ENCODE measurements around the gene THEMIS.
"Not testable (repeated sequence)": the region's sequence is repeated elsewhere in the genome, so short reads cannot be mapped to it uniquely, and the experiment has no call there.

The THEMIS gene

DNA sequence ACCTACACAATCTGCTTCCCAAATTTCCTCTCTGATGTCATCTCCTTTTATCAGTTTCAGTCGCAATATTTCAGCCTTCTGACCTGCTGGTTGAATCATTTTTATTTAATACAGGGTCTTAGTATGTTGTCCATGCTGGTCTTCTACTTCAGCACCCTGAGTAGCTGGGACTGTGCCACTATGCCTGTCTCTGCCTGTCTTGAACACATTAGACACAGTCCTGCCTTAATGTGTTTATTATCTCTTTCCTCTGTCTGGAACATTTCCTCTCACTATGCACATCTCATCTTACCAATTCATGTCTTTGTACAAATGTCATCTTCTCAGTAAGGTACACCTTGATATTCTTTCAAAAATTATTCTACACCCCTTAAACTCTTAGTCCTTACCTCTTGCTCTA, 106.5 kb downstream of the THEMIS start:
- no peak for DNase-seq

DNA sequence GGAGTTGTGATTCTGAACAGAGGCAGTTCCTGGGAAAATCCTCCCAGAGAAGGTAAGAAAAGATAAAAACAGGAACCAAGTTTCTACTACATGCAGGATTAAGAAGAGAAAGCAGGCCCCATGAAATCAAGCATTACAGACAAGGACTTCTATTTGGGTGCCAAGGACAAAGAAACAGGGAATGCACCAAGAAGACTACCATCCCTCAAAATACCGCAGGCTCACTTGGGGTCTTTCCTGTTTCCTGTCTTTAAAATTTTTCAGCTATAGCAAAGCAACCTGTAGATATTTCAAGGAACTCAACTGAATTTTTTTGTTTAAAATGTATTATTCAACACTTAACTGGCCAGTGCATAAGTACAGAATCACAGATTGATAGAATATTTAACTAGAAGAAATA, 107.5 kb downstream of the THEMIS start:
- DNase-seq = no peak

DNA sequence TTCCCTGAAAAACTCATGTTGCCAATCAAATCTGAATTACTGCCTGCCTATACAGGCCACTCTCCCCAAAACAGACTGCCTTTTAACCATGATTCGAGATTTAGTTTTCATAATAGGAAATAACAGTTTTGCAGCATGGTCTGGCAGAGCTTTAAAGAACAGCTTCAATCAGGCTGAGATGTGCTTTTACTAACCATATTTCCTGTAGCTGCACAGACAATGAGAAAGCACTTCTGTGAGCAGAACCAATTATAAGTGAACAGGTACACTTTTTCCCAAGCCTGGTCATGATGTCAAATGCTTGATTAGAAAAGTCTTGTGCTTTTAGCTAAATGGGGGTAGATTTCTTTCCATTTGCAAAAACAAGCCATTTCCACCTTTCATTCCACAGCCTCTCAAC, 108.2 kb downstream of the THEMIS start:
- no peak for DNase-seq

DNA sequence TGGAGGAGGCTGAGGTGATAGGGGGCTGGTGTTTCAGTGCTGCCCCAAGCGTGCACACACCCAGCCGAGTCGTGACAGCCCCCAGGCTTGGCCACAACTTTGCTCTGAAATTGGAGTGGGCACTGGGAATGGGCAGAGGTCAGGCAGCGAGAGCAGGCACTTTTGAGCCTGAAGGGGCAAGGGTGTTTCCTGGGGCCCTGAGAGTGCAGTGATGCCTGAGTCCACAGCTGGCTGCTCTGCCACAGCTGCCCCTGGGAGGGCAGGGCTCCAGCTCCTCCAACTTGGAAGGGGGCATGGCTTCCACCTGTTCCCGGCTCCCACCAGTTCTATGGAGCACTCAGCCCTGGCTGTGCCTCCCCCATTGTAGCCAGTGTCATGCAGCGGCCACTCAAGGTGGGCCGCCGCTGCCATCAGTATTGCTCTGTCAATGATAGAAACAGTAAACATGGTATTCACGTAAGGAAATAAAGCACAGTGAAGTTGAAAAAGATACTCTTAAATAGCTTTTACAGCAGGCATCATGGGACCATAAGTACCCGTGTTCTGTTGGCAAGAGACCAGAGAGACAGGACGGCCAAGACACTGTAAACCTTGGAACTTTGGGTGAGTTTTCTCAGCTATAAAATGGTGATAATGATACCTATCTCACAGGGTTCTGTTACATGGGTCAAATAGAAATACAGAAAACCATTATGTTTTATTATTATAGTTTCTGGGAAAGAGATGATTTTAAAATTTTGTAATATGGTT, 108.9 kb downstream of the THEMIS start:
- no peak for DNase-seq

DNA sequence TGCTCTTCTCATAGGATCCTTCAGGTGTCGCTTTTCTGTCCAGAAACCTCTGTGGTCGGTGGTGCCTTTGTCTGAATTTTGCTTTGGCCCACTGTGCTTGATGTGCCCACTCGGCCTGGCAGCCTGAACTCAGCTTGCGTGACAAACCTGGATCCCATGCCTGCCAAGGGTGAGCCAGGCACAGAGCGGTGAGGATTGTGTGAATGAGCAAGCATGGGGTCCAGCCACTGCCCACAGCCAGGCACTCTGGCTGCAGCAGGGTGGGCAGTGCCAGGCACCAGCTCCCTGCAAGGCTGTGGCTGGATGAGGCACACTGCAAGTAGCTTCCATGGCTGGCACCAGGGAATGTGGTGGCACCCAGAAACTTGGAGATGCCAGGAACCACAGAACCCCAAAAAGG, 110.3 kb downstream of the THEMIS start:
- no peak for DNase-seq

DNA sequence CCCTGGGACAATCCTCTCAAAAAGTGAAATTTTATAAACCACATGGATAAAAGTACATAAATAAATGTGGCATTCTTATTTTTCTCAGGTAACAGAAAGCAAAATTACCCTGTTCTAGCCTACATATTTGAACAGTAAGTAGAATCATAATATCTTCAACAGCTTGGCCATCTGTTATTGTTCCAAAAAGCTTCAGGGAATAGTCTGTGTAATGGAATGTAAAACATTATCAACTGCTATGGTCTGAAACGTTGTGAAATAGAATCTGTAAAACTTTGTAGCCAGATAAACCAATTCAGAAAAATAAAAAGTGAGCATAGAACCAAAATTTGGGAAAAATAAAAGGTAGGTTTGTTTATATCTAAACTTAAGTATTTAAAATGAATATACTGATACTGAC, 114.7 kb downstream of the THEMIS start:
- no peak for DNase-seq

DNA sequence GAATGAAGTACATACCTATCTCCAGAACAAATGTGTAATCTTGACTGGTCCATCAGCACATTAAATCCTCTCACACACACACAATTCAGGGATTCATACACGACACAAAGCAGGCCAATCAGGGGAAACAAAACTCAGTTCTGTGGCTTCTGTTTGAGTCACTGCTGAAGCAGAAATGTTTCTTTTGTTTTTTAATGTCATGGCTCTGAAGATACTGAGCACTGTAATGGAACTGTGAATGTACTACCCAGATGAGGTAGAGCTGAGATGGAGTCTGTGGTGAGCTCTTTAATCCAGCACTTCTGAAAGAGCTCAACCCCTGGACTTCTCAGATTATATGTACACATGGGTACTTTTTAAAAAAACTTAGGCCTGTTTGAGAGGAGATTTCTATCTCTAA, 116.4 kb downstream of the THEMIS start:
- no peak for DNase-seq

DNA sequence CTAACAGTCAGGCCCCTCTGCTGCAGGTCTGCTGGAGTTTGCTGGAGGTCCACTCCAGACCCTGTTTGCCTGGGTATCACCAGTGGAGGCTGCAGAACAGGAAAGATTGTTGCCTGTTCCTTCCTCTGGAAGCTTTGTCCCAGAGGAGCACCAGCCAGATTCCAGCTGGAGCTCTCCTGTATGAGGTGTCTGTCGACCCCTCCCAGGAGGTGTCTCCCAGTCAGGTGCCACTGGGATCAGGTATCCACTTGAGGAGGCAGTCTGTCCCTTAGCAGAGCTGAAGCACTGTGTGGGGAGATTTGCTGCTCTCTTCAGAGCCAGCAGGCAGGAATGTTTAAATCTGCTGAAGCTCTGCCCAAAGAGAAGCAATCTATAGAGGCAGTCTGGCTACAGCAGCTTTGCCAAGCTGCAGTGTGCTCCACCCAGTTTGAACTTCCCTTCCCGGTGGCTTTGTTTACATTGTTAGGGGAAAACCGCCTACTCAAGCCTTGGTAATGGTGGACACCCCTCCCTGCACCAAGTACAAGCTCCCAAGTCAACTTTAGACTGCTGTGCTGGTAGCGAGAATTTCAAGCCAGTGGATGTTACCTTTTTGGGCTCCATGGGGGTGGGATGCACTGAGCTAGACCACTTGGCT, 119.1 kb downstream of the THEMIS start:
- DNase-seq = not testable (repeated sequence)

DNA sequence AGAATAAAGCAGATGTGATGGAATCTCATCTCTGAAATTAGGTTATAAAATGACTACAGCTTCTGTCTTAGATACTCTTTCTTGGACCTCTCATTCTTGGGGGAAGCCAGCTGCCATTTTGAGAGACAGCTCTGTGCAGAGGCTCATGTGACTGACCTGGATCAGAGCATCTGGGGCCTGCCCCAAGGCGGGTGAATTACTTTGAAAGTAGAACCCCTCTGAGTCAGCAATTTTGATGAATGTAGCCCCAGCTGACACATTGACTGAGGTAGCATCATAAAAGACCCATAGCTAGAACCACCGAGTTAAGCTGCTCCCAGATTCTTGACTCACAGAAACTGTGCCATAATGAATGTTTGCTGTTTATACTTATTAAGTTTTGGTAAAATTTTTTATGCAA, 124.5 kb downstream of the THEMIS start:
- no peak for DNase-seq

DNA sequence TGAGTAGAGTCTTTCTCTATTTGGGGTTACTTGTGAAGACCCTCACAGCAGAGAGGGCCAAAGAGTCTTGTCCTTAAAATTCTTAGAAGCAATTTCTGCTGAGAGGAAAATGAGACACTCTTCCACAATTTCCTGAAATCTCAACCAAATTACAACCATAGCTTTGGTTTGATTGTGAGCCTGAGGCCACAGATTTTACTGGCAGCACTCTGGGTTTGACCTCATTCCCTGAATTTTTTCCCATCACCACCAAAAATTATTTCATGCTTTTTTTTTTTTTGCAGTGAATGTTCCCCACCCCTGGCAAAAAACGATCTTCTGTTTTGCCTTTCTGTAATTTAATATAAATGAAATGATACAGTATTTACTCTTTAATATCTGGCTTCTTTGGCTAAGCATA, 125.5 kb downstream of the THEMIS start:
- no peak for DNase-seq

DNA sequence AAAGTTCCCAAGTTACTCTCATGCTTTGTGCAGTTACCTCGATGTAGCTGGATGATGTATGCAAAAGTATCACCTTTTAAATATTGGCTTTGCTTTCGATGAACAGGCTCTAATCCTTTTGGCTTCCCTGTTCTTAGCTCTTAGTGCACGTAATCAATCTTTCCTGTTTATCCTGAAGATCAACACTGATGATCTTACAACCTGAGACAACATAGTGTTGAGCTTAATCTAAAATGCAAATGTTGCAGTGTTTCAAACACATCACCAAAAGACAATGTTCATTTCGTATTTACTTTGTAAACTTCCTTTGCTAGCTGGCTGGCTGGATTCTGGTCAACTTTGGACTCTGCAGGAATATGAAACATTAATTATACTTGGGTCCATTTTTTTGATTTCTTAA, 132.1 kb downstream of the THEMIS start:
- DNase-seq = no peak

DNA sequence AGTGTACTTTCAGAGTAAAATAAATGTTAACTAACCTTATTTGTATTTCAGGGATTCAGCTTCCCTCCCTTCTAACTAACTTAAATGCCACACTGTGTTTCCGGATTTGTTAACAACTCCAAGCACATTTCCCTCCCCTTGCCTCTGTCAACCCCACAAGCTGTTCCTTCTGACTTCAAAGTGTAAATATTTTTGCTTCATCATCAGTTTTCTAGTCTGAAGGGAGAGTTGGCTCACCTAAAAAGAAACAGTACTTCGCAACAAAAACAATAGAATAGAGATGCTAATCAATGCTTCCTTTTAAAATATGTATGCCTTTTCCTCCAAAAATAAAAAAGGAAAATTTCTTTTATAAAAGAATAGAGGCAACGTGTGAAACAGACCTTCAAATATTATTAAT, 132.6 kb downstream of the THEMIS start:
- DNase-seq = no peak

DNA sequence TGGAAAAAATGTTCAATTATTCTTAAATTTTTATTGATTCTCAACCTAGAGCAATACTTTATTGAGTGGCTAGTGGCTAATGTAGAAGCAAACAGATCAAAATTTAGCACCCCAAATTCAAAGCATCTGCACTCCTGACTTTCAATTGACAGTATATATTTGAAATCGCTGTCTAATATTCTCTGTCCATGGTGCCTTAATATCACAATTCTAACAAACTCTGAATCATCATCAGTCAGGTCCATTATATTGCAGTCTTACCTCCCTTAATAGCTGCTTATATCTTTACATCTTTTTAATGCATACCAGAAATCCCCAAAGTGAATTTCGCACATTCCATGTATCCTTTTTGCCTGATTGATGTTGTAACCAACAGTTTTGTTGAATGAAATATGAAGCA, 134.9 kb downstream of the THEMIS start:
- no peak for DNase-seq

DNA sequence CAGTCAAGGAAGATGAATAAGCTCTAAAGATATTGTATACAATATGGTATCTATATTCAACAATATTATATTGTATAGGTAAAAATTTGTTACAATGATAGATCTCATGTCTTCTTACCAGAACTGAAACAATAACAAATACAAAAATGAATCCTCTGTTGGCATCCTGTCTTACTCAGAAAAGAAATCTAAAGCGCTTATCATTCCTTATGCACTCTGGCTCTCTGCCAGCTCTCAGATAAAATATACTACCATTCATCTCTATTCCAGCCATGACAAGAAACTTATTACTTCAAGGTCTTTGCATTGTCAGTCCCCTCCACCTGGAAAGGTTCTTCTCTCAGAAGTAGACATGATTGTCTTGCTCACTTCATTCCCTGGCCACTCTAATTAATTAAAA, 138.6 kb downstream of the THEMIS start:
- DNase-seq = no peak

DNA sequence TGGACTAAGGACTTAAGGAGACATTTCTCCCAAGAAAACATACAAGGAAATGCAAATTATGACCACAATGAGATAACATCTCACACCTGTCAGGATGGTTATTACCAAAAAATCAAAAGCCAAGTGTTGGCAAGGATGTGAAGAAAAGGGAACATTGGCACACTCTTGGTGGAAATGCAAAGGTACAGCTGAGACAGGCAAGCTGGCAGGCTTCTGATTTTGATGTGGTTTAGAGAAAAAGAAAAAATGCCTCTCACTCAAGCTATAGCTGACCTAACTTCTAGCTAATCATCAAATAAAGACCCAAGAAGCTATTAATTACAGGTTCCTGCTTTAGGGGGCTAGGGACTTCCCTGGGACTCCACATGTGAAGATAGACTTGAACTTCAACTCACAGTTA, 139.8 kb downstream of the THEMIS start:
- no peak for DNase-seq

DNA sequence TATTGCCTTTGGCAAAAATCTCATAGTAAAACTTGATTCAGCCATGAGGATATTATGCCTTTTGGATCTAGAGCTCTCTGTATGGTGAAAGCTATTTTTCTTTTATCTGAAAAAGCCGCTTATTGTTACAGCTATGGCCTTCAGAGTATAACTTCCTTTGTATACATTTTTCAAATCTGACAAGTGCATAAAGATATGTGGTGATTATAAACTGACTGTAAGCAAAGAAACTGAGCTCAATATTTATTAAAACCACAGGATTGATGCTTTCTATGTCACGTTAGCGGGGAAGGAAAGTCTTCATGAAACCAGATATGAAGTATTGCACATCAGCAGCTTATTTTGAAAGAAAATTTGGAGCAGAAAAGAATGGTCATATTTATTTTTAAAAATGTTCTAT, 151.8 kb downstream of the THEMIS start:
- no peak for DNase-seq

DNA sequence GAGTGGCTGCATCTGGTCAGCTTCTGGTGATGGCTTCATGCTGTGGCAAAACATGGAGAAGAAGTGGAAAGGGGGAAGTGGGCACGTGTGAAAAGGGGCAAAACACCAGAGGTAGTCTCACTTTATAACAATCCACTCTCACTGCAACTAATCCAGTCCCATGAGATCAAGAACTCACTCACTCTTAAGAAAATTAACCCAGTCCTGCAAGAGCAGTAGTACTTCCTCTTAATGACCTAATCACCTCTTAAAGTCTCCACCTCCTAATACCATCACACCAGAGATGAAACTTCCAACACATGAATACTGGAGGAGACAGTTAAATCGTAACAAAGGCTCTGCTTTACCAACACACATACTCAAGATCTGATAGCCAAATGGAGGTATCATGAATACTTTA, 152.6 kb downstream of the THEMIS start:
- no peak for DNase-seq

DNA sequence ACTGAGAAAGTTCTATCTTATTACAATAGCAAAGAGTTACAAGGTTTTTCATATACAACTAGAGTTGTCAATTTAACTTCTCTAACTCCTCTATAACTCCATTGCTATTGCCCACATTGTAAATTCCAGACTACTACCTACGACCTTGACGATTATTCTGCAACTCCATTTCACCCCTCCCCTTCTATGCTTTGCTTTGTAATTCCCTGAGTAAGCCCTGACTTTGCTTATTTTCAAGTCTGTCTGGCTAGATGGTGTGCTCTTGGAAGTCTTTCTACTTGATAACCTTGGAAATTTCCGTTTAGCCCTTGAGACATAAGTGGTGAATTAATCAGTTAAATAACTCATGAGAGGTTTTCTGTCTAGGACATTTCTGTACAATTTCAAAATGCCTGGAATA, 162.4 kb downstream of the THEMIS start:
- no peak for DNase-seq

DNA sequence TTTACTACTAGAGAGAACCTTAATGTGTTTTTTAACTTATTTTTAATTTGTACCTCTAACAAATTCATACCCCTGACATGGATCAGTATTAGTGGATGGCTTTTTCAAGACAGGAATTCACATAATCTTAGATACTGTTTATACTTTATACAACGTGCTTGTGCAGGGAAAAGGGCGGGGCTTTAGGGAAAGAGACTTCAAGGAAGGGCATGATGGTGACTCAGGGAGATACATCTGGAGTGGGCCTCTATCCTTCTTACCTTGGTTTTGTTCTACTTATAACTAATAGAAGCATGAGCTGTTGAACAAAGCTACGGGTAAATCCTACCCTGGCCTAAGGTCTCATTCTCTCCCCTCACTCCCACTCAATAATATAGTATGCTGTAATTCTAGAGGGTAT, 163.1 kb downstream of the THEMIS start:
- DNase-seq = no peak

DNA sequence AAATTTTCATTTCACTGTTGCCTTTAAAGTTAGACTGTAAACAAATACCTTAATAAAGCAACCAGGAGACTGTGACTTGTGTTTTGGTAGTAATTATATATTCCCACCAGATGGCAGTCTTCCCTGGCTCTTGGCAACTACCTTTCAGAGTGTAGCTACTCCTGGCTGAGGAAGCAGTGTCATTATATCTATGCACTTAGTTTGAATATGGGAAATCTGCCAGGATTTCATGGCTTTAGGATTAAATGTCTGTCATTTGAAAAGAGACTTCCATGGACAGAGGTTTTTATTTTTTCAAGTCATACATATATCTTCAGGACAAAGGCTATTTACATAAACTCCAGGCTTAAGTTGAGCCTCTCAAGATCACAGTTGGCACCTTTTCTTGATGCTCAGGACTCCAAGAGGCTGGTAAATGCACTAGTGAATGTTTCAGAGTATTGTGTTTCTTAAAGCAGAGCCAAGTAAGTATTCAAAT, 163.8 kb downstream of the THEMIS start:
- peak; percentile 29 for DNase-seq

DNA sequence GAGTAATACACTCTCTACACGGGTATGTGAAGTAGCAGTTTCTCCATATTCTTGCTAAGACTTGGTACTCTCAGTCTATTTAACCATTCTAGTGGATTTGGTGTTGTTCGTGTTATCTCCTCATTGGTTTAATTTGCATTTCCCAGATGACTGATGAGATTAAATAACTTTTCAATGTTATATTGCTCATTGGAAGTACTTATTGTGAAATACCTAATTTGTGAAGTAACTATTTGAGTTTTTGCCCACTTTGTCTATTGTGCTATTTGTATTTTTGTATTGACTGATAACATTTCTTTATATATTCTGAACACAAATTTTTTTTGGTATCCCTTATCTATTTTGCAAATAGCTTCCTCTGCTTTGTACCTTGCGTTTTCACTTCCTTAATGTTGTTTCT, 167.9 kb downstream of the THEMIS start:
- no peak for DNase-seq

DNA sequence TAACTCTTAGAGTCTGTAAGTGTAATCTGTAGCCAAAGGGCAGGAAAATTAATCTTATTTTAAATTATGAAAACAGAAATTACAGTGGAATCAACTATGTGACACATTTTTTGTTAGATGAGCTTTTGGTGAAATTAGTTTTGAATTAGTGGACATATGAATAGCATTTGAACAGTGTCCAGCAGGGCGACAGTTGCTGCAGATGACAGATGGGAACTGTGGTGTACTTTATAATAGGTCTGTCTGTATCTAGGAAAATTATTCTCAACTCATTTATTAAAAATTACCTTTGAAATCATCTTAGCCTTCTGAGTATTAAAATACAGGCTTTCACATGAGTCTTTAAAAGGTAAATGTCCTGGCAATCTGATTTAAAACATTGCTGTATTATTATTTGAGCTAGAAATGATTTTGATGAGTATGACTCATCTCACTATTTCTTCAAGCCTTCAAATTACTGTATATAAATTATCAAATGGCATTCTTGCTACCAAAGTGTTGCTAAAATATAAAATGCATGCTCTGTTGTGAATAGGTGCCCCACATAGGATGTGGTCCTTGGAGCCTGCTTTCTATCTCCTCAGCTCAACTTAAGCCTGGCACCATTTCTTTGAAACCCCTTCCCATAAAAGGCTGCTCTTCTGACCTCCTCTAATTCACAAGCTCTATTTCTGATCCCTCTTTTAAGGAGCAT, 173.5 kb downstream of the THEMIS start:
- DNase-seq = no peak

DNA sequence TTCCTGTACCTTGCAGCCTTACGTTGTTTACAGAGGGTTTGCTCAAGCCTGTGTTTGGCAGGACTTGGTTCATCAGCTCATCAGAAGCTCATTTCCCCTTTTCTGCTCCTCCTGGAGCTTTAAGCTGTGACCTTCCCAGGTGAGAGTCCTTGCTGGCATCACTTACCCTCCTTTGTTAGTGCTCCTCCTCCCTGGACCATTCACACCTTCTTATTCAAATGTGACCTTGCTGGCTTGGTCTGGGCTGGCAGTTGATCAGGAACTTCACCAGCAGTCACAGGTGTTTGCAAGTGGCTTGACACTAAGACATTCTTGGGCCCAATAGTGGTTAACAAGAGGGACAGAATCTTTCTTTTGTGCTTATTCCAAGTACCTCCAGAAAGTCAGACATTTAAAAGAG, 175.0 kb downstream of the THEMIS start:
- DNase-seq = no peak

DNA sequence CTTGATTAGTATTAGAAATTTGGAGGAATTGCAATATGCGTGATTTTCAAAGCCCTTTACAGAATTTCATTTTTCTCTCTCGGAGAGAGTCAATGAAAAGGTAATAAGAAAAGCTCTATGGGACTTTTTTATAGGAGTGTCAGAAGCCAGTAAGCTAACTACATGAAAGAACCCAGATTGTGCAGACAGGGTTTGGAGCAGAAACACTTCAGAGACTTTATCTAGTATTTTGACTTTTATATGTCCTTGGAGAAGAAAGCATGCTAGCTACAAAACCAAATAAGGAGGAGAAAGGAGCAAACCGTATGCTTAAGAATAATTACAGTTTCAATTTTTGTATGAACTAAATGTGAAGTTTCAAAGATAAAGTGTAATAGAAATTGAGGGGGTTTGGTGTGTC, 182.2 kb downstream of the THEMIS start:
- DNase-seq = no peak

All from right kidney (tissue), 1 donor.